ENCODE data around the gene AKAP14.

GRCh38 chrX:119880076-119880475 is 15.6 kb upstream of the AKAP14 start:
- no peak for TF ChIP-seq POLR2A (IDR thresholded peaks at IDR 0.05; ENCODE audit: low read length)
- no peak for TF ChIP-seq GATA1 (IDR thresholded peaks at IDR 0.05; ENCODE audit: low read depth, low read length)

All from erythroblast (primary cell).